Sigmoid colon (tissue), 7 donors: ENCODE measurements around the gene PREX1. TPM values are rescaled to one million over a fixed set of nuclear protein-coding genes. Genes with fewer than 3 reads are reported as not detected.
A peak's percentile ranks its signal among the peaks of the same experiment; 100 is the strongest.

Experiments
- DNase-seq: peaks from one replicate; pipeline ENCODE4 v3.0.0-alpha.2; 2019
- H3K27ac ChIP-seq, 4 donors: fragments of 200-600 bp; sonication (generic); one replicate each; pipeline ENCODE4 v1.5.1; 2016 to 2019; ENCODE audit warnings: mild to moderate bottlenecking in 1 of 4
- H3K27me3 ChIP-seq, 3 donors: fragments of 200-600 bp; sonication (generic); one replicate each; pipeline ENCODE4 v1.5.1; 2019; ENCODE audit warnings: mild to moderate bottlenecking in 1 of 3
- H3K36me3 ChIP-seq, 4 donors: fragments of 200-600 bp; sonication (generic); one replicate each; pipeline ENCODE4 v1.5.1; 2016 to 2019
- H3K4me1 ChIP-seq, 4 donors: fragments of 200-600 bp; sonication (generic); one replicate each; pipeline ENCODE4 v1.5.1; 2017 to 2019
- H3K4me3 ChIP-seq, 4 donors: fragments of 200-600 bp; sonication (generic); one replicate each; pipeline ENCODE4 v1.5.1; 2017 to 2019; ENCODE audit warnings: mild to moderate bottlenecking in 2 of 4, moderate library complexity in 1 of 4
- H3K9me3 ChIP-seq, 4 donors: fragments of 200-600 bp in 3 of 4; sonication (generic) in 3 of 4; one replicate each; pipeline versions ENCODE4 v1.5.1 to v1.6.1; 2013 to 2019
- CTCF ChIP-seq, 4 experiments: fragments of 450-650 bp in 3 of 4; fragments of 200-600 bp in 1 of 4; IDR thresholded peaks; one replicate each; pipeline ENCODE4 v1.5.1; 2016 to 2019; ENCODE audit warnings: antibody characterized with exemption in 4 of 4, mild to moderate bottlenecking in 3 of 4, moderate library complexity in 2 of 4
- EP300 ChIP-seq, 4 donors: sonication (generic); formaldehyde crosslinking; IDR thresholded peaks; one replicate each; pipeline ENCODE4 v1.6.1; 2017; ENCODE audit warnings: antibody characterized with exemption in 4 of 4
- POLR2A ChIP-seq, 2 donors: fragments of 450-650 bp; IDR thresholded peaks; one replicate each; pipeline ENCODE4 v1.6.1; 2016; ENCODE audit warnings: antibody characterized with exemption in 2 of 2, mild to moderate bottlenecking in 2 of 2, moderate library complexity in 2 of 2
- POLR2AphosphoS5 ChIP-seq, 4 donors: sonication (generic); formaldehyde crosslinking; IDR thresholded peaks; one replicate each; pipeline ENCODE4 v1.6.1; 2017; ENCODE audit warnings: antibody characterized with exemption in 4 of 4
- WGBS, 2 donors: extraction: QIAGEN DNeasy Blood & Tissue Kit; methylation state at CpG; one replicate each; pipeline ENCODE4 v1.1.7; 2013; 5-methylcytosine and 5-hydroxymethylcytosine counted together
- intact Hi-C: fragments of 100-400 bp; cut with DNase I; formaldehyde crosslinking; loops from one replicate; pipeline ENCODE4 v1.15.1; 2023
- polyA plus RNA-seq, 3 donors: library from polyadenylated mRNA; stranded (reverse); fragments of 200-250 nt; gene quantifications; one replicate each; pipeline ENCODE4 v1.2.3, GENCODE V29; 2013
- total RNA-seq, 4 donors: library from RNA; depleted of rRNA; stranded (reverse); fragments of >200 nt; gene quantifications; one replicate each; pipeline ENCODE4 v1.1.0, GENCODE V29; 2016
- donor health status: healthy with polysubstance abuse.
- donor health status: Bipolar disorder and iron deficiency.
- donor health status: healthy.

PREX1 gene
- total and polyA plus RNA-seq, 7 donors = 5.4 to 22.9 (median 15.5) TPM

- no peaks in the 10 kb centered on the region for H3K36me3 ChIP-seq
- TF ChIP-seq POLR2AphosphoS5 (IDR thresholded peaks at IDR 0.05) (no peak), EP300 (IDR thresholded peaks at IDR 0.05) (no peak), POLR2A (IDR thresholded peaks at IDR 0.05) (no peak), CTCF (IDR thresholded peaks at IDR 0.05) (no peak)
- 31 to 43% methylated on average over 4 of the region's 4 CpGs for WGBS, 2 donors
- peak overlapping the region in 3 of 4 donors; percentile 0 to 42 (median 40) for H3K27ac ChIP-seq
- no peak for DNase-seq
- peaks cover 0 to 37% (median 21%) of the 10 kb centered on the region in 3 donors for H3K27me3 ChIP-seq
- intact Hi-C loops = loop anchor here (10.0 kb wide), 2 partner anchors 79 to 101 kb away; no protein-coding TSS in a partner anchor
- peak overlapping the region in 2 of 4 donors; percentile 58 to 61 for H3K4me3 ChIP-seq
- H3K9me3 ChIP-seq = no peaks in the 10 kb centered on the region
- H3K4me1 ChIP-seq = peaks cover 0 to 12% (median 5%) of the 10 kb centered on the region in 4 donors
Measured at GRCh38 chr20:48825566-48825920, 2.3 kb downstream of the PREX1 start.

GRCh38 chr20:48824830-48825565 lies 2.8 kb downstream of the PREX1 start:
- Histone ChIP-seq H3K4me1 (peaks cover 0 to 12% (median 5%) of the 10 kb centered on the region in 4 donors), H3K27ac (peak overlapping the region in 3 of 4 donors; percentile 10 to 40 (median 14)), H3K9me3 (no peaks in the 10 kb centered on the region), H3K4me3 (peak overlapping the region in 1 of 4 donors; percentile 61), H3K27me3 (peaks cover 0 to 37% (median 21%) of the 10 kb centered on the region in 3 donors), H3K36me3 (no peaks in the 10 kb centered on the region)
- TF ChIP-seq POLR2A (IDR thresholded peaks at IDR 0.05) (no peak), CTCF (IDR thresholded peaks at IDR 0.05) (no peak), EP300 (IDR thresholded peaks at IDR 0.05) (no peak), POLR2AphosphoS5 (IDR thresholded peaks at IDR 0.05) (no peak)
- DNase-seq = no peak
- 53 to 65% methylated on average over 12 of the region's 12 CpGs for WGBS, 2 donors
- intact Hi-C loops = loop anchor here (10.0 kb wide), 2 partner anchors 80 to 100 kb away; no protein-coding TSS in a partner anchor

- Histone ChIP-seq H3K36me3 (no peaks in the 10 kb centered on the region), H3K4me3 (peak overlapping the region in 1 of 4 donors; percentile 61), H3K27me3 (peaks cover 0 to 37% (median 24%) of the 10 kb centered on the region in 3 donors), H3K4me1 (peaks cover 0 to 12% (median 5%) of the 10 kb centered on the region in 4 donors), H3K27ac (peak overlapping the region in 3 of 4 donors; percentile 14 to 40 (median 19)), H3K9me3 (no peaks in the 10 kb centered on the region)
- TF ChIP-seq POLR2A (IDR thresholded peaks at IDR 0.05) = no peak
- TF ChIP-seq CTCF (IDR thresholded peaks at IDR 0.05) = no peak
- TF ChIP-seq EP300 (IDR thresholded peaks at IDR 0.05) = no peak
- TF ChIP-seq POLR2AphosphoS5 (IDR thresholded peaks at IDR 0.05) = no peak
- intact Hi-C loops = loop anchor here (10.0 kb wide), 2 partner anchors 81 to 99 kb away; no protein-coding TSS in a partner anchor
- DNase-seq = no peak
- 41 to 63% methylated on average over 8 of the region's 8 CpGs for WGBS, 2 donors
Measured at GRCh38 chr20:48823960-48824498, 3.8 kb downstream of the PREX1 start.

DNA sequence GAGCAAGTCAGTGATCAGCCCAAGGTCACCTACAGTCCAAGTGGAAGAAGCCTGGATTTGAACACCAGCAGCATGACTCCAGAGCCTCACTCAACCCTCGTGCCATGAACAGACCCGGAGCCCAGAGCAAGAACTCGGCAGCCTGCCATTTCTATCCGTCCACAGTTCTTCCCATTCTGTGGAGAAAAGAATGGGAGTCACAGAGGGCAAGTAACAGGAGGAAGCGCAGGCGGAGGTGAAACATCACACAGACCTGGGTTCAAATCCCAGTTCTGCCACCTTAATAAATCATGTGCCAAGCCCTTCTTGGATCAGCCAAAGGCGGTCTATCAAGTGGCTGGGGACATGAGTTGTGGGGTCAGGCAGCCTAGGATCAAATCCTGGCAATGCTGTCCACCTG lies 4.3 kb downstream of the PREX1 start:
- H3K36me3 ChIP-seq = no peaks in the 10 kb centered on the region
- peaks cover 0 to 8% (median 4%) of the 10 kb centered on the region in 4 donors for H3K4me1 ChIP-seq
- no peaks in the 10 kb centered on the region for H3K9me3 ChIP-seq
- intact Hi-C loops = loop anchor here (10.0 kb wide), 2 partner anchors 81 to 99 kb away; no protein-coding TSS in a partner anchor
- DNase-seq = no peak
- peak overlapping the region; percentile 43 to 62 (median 50) for H3K27ac ChIP-seq
- 87 to 88% methylated on average over 7 of the region's 7 CpGs for WGBS, 2 donors
- peak overlapping the region in 1 of 4 donors; percentile 2 for H3K4me3 ChIP-seq
- peaks cover 0 to 31% (median 20%) of the 10 kb centered on the region in 3 donors for H3K27me3 ChIP-seq
- TF ChIP-seq POLR2A (IDR thresholded peaks at IDR 0.05) (no peak), CTCF (IDR thresholded peaks at IDR 0.05) (no peak), POLR2AphosphoS5 (IDR thresholded peaks at IDR 0.05) (no peak), EP300 (IDR thresholded peaks at IDR 0.05) (no peak)
